Measurements from ENCODE around the gene LHPP. TPM values are rescaled to one million over a fixed set of nuclear protein-coding genes. Genes with fewer than 3 reads are reported as not detected.

LHPP gene
- total and polyA plus RNA-seq, 10 of the 15 experiments (the other 5 are each of a cell fraction or from before 2014, with no cell fraction given), result 0.79 to 9.8 (median 6.7) TPM

DNA sequence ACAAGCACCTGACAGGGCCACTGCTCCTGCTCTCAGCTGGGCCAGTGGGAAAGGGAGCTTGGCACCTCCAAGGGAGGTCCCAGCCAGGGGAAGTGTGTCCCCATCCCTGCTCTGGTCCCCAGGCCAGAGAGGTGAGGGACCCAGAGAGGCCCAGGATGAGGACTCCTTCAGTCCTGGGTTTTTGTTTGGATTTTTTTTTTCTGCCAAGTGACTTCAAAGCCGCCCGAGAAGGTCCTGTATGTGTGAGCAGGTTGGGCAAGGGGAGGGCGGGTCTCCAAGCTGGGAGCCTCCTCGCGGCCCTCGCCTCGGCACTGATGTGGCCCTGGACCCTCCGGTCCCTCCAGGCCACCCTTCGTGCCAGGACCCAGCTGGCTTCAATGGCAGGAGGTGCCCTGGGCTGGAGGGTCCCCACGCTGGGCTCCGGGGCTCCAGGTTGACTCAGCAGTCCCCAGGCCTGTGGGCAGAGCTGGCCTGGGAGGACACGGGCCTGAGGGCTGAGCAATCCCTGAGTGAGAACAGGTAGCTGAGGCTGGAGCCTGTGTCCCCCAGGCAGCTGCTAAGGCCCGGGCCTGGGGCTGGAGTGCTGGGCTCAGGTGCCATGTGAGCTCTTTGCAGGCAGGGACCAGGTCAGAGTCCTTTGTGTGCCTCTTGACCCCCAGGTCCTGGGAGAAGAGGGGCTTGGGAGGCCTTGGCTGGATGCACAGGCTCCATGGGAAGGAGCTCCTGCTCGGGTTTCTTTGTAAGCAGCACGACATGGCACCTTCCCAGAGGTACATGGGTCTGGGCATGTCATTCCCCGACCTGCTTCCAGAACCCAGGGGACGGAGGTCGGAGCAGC, 142.0 kb downstream of the LHPP start (continued):
- TF ChIP-seq, protein P1, sequence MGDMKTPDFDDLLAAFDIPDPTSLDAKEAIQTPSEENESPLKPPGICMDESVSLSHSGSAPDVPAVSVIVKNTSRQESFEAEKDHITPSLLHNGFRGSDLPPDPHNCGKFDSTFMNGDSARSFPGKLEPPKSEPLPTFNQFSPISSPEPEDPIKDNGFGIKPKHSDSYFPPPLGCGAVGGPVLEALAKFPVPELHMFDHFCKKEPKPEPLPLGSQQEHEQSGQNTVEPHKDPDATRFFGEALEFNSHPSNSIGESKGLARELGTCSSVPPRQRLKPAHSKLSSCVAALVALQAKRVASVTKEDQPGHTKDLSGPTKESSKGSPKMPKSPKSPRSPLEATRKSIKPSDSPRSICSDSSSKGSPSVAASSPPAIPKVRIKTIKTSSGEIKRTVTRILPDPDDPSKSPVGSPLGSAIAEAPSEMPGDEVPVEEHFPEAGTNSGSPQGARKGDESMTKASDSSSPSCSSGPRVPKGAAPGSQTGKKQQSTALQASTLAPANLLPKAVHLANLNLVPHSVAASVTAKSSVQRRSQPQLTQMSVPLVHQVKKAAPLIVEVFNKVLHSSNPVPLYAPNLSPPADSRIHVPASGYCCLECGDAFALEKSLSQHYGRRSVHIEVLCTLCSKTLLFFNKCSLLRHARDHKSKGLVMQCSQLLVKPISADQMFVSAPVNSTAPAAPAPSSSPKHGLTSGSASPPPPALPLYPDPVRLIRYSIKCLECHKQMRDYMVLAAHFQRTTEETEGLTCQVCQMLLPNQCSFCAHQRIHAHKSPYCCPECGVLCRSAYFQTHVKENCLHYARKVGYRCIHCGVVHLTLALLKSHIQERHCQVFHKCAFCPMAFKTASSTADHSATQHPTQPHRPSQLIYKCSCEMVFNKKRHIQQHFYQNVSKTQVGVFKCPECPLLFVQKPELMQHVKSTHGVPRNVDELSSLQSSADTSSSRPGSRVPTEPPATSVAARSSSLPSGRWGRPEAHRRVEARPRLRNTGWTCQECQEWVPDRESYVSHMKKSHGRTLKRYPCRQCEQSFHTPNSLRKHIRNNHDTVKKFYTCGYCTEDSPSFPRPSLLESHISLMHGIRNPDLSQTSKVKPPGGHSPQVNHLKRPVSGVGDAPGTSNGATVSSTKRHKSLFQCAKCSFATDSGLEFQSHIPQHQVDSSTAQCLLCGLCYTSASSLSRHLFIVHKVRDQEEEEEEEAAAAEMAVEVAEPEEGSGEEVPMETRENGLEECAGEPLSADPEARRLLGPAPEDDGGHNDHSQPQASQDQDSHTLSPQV (IDR thresholded peaks at IDR 0.05), result no peak

DNA sequence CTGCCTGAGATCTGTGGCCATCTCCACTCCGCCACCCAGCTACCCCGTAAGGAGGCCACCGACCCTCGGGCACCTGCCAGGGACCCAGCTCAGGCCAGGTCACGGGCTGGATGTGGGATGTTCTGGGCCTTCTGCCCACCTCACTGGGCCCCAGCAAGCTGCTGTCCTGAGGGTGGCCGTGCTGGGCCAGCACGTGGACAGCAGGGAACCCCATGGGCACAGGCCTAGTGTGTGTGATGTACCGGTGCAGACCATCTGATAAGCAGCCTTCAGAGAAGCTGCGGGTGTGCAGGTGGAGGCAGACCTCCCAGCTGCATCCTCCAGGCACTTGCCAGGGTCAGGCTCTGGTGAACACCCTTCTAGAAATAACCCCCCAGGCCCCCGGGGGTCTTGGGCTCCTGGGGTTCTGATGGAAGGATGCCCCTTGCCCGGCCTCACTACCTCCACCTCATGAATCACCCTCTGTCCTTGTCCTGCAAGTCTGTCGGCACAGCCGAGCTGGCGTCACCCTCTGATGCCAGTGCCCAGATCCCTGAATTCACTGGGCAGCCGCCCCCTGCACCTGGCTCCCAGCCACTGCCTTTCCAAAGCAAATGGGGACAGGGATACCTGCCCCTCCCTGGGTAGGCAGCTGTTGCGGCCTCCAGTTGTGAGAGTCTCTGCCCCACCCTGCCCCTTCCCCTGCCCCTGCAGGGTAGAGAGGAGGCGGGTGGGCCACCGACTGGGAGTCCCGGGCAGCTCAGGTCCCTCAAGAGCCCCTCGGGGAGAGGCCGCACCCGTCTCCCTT, 142.8 kb downstream of the LHPP start:
- H3K4me2 ChIP-seq (ENCODE audit: control insufficient read depth, insufficient read depth), result no peak overlapping the region
- H2AFZ ChIP-seq (ENCODE audit: control insufficient read depth, low read depth, low read length), result no peak overlapping the region
- ATAC-seq (no peak), DNase-seq (ENCODE audit: low read depth, low spot score) (no peak), FAIRE-seq (no peak)
- CTCF ChIA-PET, result interaction anchor here (1.0 kb wide), 1 partner anchor 10 kb away, joined by 5 read pairs; no protein-coding TSS in a partner anchor
- 75% methylated on average over 14 of the region's 22 CpGs for WGBS (ENCODE audit: insufficient coverage, insufficient replicate concordance, low lambda C conversion rate, missing lambda C conversion rate)
- no peaks in the 10 kb centered on the region for H4K20me1 ChIP-seq (ENCODE audit: control insufficient read depth, insufficient read depth)
- no peaks in the 10 kb centered on the region for H3K27me3 ChIP-seq (replicated peaks in 1 of 2; ENCODE audit: control insufficient read depth in 2 of 2, insufficient read depth in 2 of 2, low read length in 1 of 2)
- SMC1A ChIA-PET (ENCODE audit: uncharacterized antibody, unreplicated experiment), result no interaction called here
- POLR2A ChIA-PET, result no interaction called here
- in situ Hi-C loops (cut with MboI) (no loop called here), intact Hi-C loops (cut with micrococcal nuclease; ENCODE audit: unreplicated experiment) (no loop called here)
- H3K36me3 ChIP-seq (ENCODE audit: control insufficient read depth in 2 of 2, insufficient read depth in 2 of 2, low read length in 1 of 2), result no peaks in the 10 kb centered on the region
- H3K4me3 ChIP-seq, result no peak overlapping the region
- no peak overlapping the region for H3K9ac ChIP-seq (ENCODE audit: control insufficient read depth, insufficient read depth, low read length)
- RAD21 ChIA-PET (ENCODE audit: unreplicated experiment), result no interaction called here
- H3K79me2 ChIP-seq (ENCODE audit: control insufficient read depth, insufficient read depth, low read length), result no peaks in the 10 kb centered on the region
- TF ChIP-seq SMC3 (IDR thresholded peaks at IDR 0.05; ENCODE audit: borderline replicate concordance, low read length) (no peak), SRF (IDR thresholded peaks at IDR 0.05; ENCODE audit: low read depth in 2 of 2, low read length in 2 of 2) (no peak), PML (IDR thresholded peaks at IDR 0.05; ENCODE audit: low read length) (no peak)
- TF ChIP-seq, protein P2, sequence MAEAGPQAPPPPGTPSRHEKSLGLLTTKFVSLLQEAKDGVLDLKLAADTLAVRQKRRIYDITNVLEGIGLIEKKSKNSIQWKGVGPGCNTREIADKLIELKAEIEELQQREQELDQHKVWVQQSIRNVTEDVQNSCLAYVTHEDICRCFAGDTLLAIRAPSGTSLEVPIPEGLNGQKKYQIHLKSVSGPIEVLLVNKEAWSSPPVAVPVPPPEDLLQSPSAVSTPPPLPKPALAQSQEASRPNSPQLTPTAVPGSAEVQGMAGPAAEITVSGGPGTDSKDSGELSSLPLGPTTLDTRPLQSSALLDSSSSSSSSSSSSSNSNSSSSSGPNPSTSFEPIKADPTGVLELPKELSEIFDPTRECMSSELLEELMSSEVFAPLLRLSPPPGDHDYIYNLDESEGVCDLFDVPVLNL (IDR thresholded peaks at IDR 0.05; ENCODE audit: low read depth, low read length), result no peak
- peaks cover 7% of the 10 kb centered on the region for H3K4me1 ChIP-seq (ENCODE audit: control insufficient read depth, insufficient read depth, low read length)
- no peak overlapping the region for H3K27ac ChIP-seq (ENCODE audit: control insufficient read depth, insufficient read depth)
- H3K9me3 ChIP-seq (replicated peaks; ENCODE audit: control insufficient read depth, insufficient read depth, low read length), result no peaks in the 10 kb centered on the region
- no TSS peak for BruUV-seq (replicated peaks)
